Heart right ventricle (tissue), 16 donors: ENCODE data around the gene NCKAP5. TPM values are rescaled to one million over a fixed set of nuclear protein-coding genes. Genes with fewer than 3 reads are reported as not detected.

Experiments used
- ATAC-seq, 8 donors: fragments of 200-7000 bp; cut with Tn5 transposase; one replicate each; pipeline ENCODE4 v1.9.1; 2020; ENCODE audit warnings: mild to moderate bottlenecking in 8 of 8, moderate library complexity in 8 of 8, moderate number of reproducible peaks in 1 of 8
- DNase-seq, 2 donors: peaks; one replicate each; pipeline ENCODE4 v3.0.0-alpha.2; 2020
- H3K27ac ChIP-seq, 10 donors: fragments of 200-600 bp; sonication (generic) in 2 of 10; one replicate each; pipeline versions ENCODE4 v1.5.0 to v1.8.0; 2020 to 2022; ENCODE audit warnings: mild to moderate bottlenecking in 3 of 10
- H3K27me3 ChIP-seq, 7 donors: fragments of 200-600 bp; one replicate each; pipeline ENCODE4 v1.8.0; 2021 to 2022; ENCODE audit warnings: mild to moderate bottlenecking in 2 of 7
- H3K36me3 ChIP-seq, 9 donors: fragments of 200-600 bp; sonication (generic) in 1 of 9; one replicate each; pipeline versions ENCODE4 v1.5.0 to v1.8.0; 2020 to 2022; ENCODE audit warnings: mild to moderate bottlenecking in 2 of 9
- H3K4me1 ChIP-seq, 9 donors: fragments of 200-600 bp; sonication (generic) in 1 of 9; one replicate each; pipeline versions ENCODE4 v1.5.0 to v1.8.0; 2020 to 2022; ENCODE audit warnings: mild to moderate bottlenecking in 4 of 9
- H3K4me3 ChIP-seq, 10 donors: fragments of 200-600 bp; sonication (generic) in 2 of 10; one replicate each; pipeline versions ENCODE4 v1.5.0 to v1.8.0; 2020 to 2022; ENCODE audit warnings: mild to moderate bottlenecking in 7 of 10, moderate library complexity in 2 of 10
- H3K9me3 ChIP-seq, 11 donors: fragments of 200-600 bp in 10 of 11; sonication (generic) in 2 of 11; one replicate each; pipeline versions ENCODE4 v1.5.0 to v1.8.0; 2013 to 2022; ENCODE audit warnings: mild to moderate bottlenecking in 2 of 11, control low read depth in 1 of 11, moderate library complexity in 1 of 11
- WGBS, 2 donors: extraction: QIAGEN DNeasy Blood & Tissue Kit; methylation state at CpG; one replicate each; pipeline ENCODE4 v1.1.7; 2013; ENCODE audit warnings: inconsistent platforms in 1 of 2; 5-methylcytosine and 5-hydroxymethylcytosine counted together
- intact Hi-C, 10 donors: fragments of 100-400 bp; cut with DNase I; formaldehyde crosslinking; loops; one replicate each; pipeline versions ENCODE4 v1.11.1 to v1.14.2; 2022
- polyA plus RNA-seq, 2 donors: library from polyadenylated mRNA; stranded (reverse); fragments of 200-250 nt; gene quantifications; one replicate each; pipeline ENCODE4 v1.2.3, GENCODE V29; 2013
- total RNA-seq, 10 donors: library from RNA; stranded (reverse); fragmentation: NEBNext Ultra II Directional in 3 of 10; extraction: Animal tissue kit (Norgen Biotek cat#: 25700) in 3 of 10; gene quantifications; one replicate each; pipeline versions ENCODE4 v1.2.1 to v1.2.4, GENCODE V29; 2021 to 2023
- TF ChIP-seq, protein P1 (sequence below), 9 donors: fragments of 200-600 bp; sonication (generic) in 2 of 9; IDR thresholded peaks; one replicate each; pipeline versions ENCODE4 v1.5.0 to v1.8.0; 2021 to 2022; ENCODE audit warnings: antibody characterized with exemption in 9 of 9, mild to moderate bottlenecking in 5 of 9, moderate library complexity in 1 of 9
- donor health status: Arrhythmogenic right ventricular cardiomyopathy.
- donor health status: ischemic (EF 13 %, LVEDD 7.1; RV severe dilation, severe dysfunction).
- donor health status: healthy with polysubstance abuse.
- donor health status: DM: no; HTN: yes; CAD: no.
- donor health status: DM: no; HTN: no; CAD: no.
- donor health status: ischemic (EF 25% LVEDD 6.9; RV normal size, moderate dysfunction).
- donor health status: ischemic (EF 25% LVEDD 5.7; RV mildly dilated, moderate dysfunction).
- donor health status: healthy.
- donor health status: DM: yes; HTN: yes; CAD: no.
- donor health status: Ischemic cardiomyopathy.
- donor health status: ischemic (EF 35%, LVEDD 5.7; RV mildly dilated, moderate dysfunction).
- donor health status: nonischemic (EF 11% LVEDD 7.7; RV severe dilation, severe dysfunction).
- donor health status: DM: yes; HTN: yes; CAD: no.
- donor health status: PGD.
- donor health status: ischemic (EF 29% LVEDD 5.4; RV normal size, mild dysfunction).
- donor health status: nonischemic (EF 23%, LVEDD 6.1; RV moderate dilation, normal function).

NCKAP5 gene
- total and polyA plus RNA-seq, 12 donors, result 0.57 to 11.7 (median 6.2) TPM

- Histone ChIP-seq H3K36me3 (no peaks in the 10 kb centered on the region), H3K4me3 (no peak overlapping the region), H3K9me3 (no peaks in the 10 kb centered on the region), H3K27ac (no peak overlapping the region), H3K4me1 (peaks cover 0 to 13% (median 0%) of the 10 kb centered on the region in 9 donors), H3K27me3 (no peaks in the 10 kb centered on the region)
- 89 to 94% methylated on average over 4 of the region's 4 CpGs for WGBS, 2 donors
- DNase-seq (no peak), ATAC-seq (no peak)
- intact Hi-C loops, result loop anchor here in 3 of 10 donors (10.0 kb wide), 3 partner anchors 148 to 1008 kb away; no protein-coding TSS in a partner anchor
- TF ChIP-seq, protein P1, sequence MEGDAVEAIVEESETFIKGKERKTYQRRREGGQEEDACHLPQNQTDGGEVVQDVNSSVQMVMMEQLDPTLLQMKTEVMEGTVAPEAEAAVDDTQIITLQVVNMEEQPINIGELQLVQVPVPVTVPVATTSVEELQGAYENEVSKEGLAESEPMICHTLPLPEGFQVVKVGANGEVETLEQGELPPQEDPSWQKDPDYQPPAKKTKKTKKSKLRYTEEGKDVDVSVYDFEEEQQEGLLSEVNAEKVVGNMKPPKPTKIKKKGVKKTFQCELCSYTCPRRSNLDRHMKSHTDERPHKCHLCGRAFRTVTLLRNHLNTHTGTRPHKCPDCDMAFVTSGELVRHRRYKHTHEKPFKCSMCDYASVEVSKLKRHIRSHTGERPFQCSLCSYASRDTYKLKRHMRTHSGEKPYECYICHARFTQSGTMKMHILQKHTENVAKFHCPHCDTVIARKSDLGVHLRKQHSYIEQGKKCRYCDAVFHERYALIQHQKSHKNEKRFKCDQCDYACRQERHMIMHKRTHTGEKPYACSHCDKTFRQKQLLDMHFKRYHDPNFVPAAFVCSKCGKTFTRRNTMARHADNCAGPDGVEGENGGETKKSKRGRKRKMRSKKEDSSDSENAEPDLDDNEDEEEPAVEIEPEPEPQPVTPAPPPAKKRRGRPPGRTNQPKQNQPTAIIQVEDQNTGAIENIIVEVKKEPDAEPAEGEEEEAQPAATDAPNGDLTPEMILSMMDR (IDR thresholded peaks at IDR 0.05), result no peak
Observed at GRCh38 chr2:133553251-133553650, 15.0 kb downstream of the NCKAP5 start.

GRCh38 chr2:133552821-133553220, 15.4 kb downstream of the NCKAP5 start:
- Histone ChIP-seq H3K27ac (no peak overlapping the region), H3K4me3 (no peak overlapping the region), H3K27me3 (no peaks in the 10 kb centered on the region), H3K4me1 (peaks cover 0 to 13% (median 0%) of the 10 kb centered on the region in 9 donors), H3K9me3 (no peaks in the 10 kb centered on the region), H3K36me3 (no peaks in the 10 kb centered on the region)
- TF ChIP-seq, protein P1 (IDR thresholded peaks at IDR 0.05), result no peak
- ATAC-seq (no peak), DNase-seq (no peak)
- 65 to 74% methylated on average over 2 of the region's 2 CpGs for WGBS, 2 donors
- intact Hi-C loops, result loop anchor here in 3 of 10 donors (10.0 kb wide), 3 partner anchors 148 to 1008 kb away; no protein-coding TSS in a partner anchor

DNA sequence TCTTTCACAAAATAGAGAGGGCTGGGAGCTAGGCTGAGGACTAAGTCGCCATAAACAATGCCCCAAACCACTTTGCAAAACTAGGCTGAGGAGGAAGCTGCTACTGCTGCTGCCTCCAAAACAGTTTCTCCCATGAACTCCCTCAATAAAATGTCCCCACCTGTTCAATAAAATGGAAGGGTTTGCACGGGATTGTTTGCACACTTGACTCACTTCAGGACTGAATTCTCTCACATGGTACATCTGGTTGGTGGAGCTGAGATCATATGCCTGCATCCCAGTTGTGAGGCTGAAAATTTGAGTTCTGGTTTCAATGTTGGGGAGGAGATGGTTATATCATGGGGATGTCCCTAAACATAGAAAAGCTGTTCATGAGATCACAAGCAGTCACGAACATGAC, 26.5 kb downstream of the NCKAP5 start:
- TF ChIP-seq, protein P1 (IDR thresholded peaks at IDR 0.05), result no peak
- WGBS, 2 donors, result 89 to 92% methylated on average over 3 of the region's 3 CpGs
- Histone ChIP-seq H3K4me1 (no peaks in the 10 kb centered on the region), H3K36me3 (no peaks in the 10 kb centered on the region), H3K27ac (no peak overlapping the region), H3K27me3 (no peaks in the 10 kb centered on the region), H3K9me3 (no peaks in the 10 kb centered on the region), H3K4me3 (no peak overlapping the region)
- intact Hi-C loops, result no loop called here
- DNase-seq, result no peak
- ATAC-seq, result no peak

DNA sequence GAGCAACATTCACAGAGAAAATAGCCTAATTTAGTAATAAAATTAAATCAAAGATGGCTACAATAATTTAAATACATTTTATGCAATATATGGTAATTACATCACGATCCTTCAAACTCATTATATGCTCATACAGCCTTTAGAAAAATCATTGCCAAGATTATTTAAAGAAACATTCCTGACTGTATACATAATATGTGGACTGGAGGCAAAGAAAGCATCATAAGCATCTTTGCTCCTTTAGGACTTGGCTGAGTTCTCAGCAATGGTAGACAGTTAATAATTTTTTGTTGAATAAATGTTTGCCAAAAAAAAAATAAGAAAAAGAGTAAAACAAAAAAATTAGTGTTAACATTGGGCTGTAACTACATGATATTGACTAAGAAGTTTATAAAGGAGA, 26.9 kb downstream of the NCKAP5 start:
- Histone ChIP-seq H3K4me1 (no peaks in the 10 kb centered on the region), H3K27me3 (no peaks in the 10 kb centered on the region), H3K27ac (no peak overlapping the region), H3K4me3 (no peak overlapping the region), H3K36me3 (no peaks in the 10 kb centered on the region), H3K9me3 (peaks cover 0 to 3% (median 0%) of the 10 kb centered on the region in 11 donors)
- ATAC-seq (no peak), DNase-seq (no peak)
- intact Hi-C loops, result no loop called here
- WGBS, 2 donors, result 53 to 66% methylated on average over 1 of the region's 1 CpG
- TF ChIP-seq, protein P1 (IDR thresholded peaks at IDR 0.05), result no peak
